GM12875 (cell line): ENCODE data around the gene SH3RF2.

Experiments used
- H3K4me3 ChIP-seq: one replicate; pipeline ENCODE4 v1.5.1; 2011; ENCODE audit warnings: low read depth, low read length, control low read depth
- TF ChIP-seq, protein P1 (sequence below): IDR thresholded peaks from 2 replicates; pipeline ENCODE4 v1.5.1; 2011; ENCODE audit warnings: low read depth, mild to moderate bottlenecking, control low read depth, inconsistent platforms, low read length, moderate library complexity, borderline replicate concordance; ENCODE audit not compliant: insufficient read depth

Gene SH3RF2

GRCh38 chr5:146068206-146068605 lies 131.8 kb downstream of the SH3RF2 start:
- TF ChIP-seq, protein P1, sequence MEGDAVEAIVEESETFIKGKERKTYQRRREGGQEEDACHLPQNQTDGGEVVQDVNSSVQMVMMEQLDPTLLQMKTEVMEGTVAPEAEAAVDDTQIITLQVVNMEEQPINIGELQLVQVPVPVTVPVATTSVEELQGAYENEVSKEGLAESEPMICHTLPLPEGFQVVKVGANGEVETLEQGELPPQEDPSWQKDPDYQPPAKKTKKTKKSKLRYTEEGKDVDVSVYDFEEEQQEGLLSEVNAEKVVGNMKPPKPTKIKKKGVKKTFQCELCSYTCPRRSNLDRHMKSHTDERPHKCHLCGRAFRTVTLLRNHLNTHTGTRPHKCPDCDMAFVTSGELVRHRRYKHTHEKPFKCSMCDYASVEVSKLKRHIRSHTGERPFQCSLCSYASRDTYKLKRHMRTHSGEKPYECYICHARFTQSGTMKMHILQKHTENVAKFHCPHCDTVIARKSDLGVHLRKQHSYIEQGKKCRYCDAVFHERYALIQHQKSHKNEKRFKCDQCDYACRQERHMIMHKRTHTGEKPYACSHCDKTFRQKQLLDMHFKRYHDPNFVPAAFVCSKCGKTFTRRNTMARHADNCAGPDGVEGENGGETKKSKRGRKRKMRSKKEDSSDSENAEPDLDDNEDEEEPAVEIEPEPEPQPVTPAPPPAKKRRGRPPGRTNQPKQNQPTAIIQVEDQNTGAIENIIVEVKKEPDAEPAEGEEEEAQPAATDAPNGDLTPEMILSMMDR = no peak
- no peak overlapping the region for H3K4me3 ChIP-seq

DNA sequence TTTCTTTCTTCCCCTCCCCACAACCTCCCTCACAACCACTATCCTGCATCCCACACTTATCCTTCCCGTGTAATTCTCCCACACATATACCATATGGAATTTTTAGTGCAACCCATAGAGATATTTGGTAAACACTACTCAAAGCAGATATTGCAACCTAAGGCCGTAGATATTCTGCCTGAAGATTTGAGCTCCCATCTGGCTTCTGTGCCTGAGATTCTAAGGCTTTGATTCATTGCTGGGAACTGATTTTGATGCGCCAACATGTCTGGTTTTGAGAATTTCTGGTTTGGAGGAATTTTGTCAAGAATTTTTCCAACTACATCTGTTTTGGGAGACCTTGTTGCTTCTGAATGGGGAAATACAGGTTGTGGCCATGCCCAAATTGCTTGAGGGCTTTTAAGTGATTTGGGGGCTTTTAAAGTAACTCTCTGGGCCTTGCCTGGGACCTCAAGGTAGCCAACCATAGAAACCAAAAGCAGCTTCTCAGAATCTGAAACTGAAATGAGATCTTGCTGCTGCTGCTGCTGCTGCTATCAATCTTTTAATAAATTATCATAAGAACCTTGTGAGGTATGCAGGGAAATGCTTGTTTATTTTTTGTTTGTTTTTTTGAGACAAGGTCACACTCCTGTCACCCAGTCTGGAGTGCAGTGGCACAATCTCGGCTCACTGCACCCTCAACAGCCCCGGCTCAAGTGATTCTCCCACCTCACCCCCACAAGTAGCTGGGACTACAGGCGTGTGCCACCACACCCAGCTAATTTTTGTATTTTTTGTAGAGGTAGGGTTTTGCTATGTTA lies 132.8 kb downstream of the SH3RF2 start:
- no peak overlapping the region for H3K4me3 ChIP-seq
- TF ChIP-seq, protein P1 = no peak

GRCh38 chr5:146069780-146070099 lies 133.4 kb downstream of the SH3RF2 start:
- TF ChIP-seq, protein P1 = no peak
- no peak overlapping the region for H3K4me3 ChIP-seq

DNA sequence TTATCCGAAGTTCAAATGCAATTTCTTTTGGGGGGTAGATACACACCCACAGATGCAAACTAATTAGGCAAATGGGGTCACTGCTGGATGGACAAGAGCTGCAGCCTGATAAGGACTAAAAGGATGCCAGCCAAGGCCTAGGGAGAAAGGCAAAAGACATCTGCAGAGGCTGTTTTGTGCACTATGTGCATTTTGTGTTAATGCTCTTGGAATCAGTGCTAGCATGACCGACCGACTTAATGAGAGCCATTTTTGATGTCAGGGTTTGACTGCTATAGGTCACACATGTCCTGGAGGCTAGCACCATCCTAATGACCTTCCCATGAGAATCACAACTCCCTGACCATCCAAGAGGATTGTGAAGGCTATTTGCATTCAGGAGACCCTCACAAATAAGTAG lies 134.4 kb downstream of the SH3RF2 start:
- H3K4me3 ChIP-seq = no peak overlapping the region
- TF ChIP-seq, protein P1 = no peak

DNA sequence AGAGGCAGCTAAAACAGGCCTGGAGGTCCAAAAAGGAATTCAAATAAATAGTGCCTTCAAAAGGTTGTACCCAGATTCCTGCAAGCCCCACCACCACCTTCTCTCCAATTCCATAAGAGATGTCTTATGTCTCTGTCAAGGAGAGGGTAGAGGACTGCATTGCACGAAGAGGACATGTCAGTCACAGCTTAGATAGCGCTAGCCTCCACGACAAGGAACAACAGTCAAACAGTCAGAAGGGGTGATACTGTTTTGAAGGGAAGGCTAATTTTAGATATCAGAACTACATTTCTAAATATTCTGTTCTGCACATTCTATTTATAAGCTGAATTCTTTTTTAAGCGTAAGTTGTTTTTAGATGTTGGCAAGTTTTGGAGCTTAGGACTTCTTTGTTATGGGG lies 134.8 kb downstream of the SH3RF2 start:
- H3K4me3 ChIP-seq = no peak overlapping the region
- TF ChIP-seq, protein P1 = no peak

DNA sequence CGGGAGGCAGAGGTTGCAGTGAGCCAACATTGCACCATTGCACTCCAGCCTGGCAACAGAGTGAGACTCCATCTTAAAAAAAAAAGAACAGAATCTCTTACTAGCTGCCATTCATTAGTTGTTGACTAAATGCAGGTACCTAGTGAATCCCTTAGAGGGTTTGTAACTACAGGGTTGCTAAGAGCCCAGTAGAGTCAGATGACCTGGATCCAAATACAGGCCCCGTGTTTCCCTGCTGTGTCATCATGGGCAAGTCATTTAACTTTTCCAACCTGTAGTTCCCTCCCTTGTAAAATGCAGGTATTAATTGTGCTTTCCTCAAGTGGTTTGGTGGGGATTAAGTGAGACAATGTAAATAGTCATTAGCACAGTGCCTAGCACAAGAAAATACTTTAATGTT lies 136.2 kb downstream of the SH3RF2 start:
- no peak overlapping the region for H3K4me3 ChIP-seq
- TF ChIP-seq, protein P1 = no peak

GRCh38 chr5:146073239-146073900 lies 137.0 kb downstream of the SH3RF2 start:
- TF ChIP-seq, protein P1 = no peak
- no peak overlapping the region for H3K4me3 ChIP-seq
